HepG2 (cell line): Measurements from ENCODE around the gene TDRD10. TPM values are rescaled to one million over a fixed set of nuclear protein-coding genes. Genes with fewer than 3 reads are reported as not detected.

ENCODE experiments used
- ARNT ChIP-seq: fragments of 450-650 bp; IDR thresholded peaks from 2 replicates; pipeline ENCODE4 v1.6.1; 2017
- ARNT2 ChIP-seq: sonication (generic); formaldehyde crosslinking; IDR thresholded peaks from 2 replicates; pipeline ENCODE4 v1.8.0; 2022; ENCODE audit warnings: mild to moderate bottlenecking, low read depth, missing genetic modification reagents, moderate library complexity
- BATF2 ChIP-seq: sonication (generic); formaldehyde crosslinking; IDR thresholded peaks from 2 replicates; pipeline ENCODE4 v1.8.0; 2022; ENCODE audit warnings: mild to moderate bottlenecking, missing genetic modification reagents, moderate library complexity
- EEA1 ChIP-seq: sonication (generic); formaldehyde crosslinking; IDR thresholded peaks from 2 replicates; pipeline ENCODE4 v1.5.1; 2020; ENCODE audit warnings: mild to moderate bottlenecking, missing genetic modification reagents, borderline replicate concordance
- ESRRA ChIP-seq: sonication (generic); formaldehyde crosslinking; IDR thresholded peaks from 2 replicates; pipeline ENCODE4 v1.5.1; 2020; ENCODE audit warnings: mild to moderate bottlenecking, low read depth, missing genetic modification reagents
- HIVEP1 ChIP-seq: sonication (generic); formaldehyde crosslinking; IDR thresholded peaks from 2 replicates; pipeline ENCODE4 v1.4.0; 2020; ENCODE audit warnings: mild to moderate bottlenecking, missing genetic modification reagents
- HMGXB3 ChIP-seq: sonication (generic); formaldehyde crosslinking; IDR thresholded peaks from 2 replicates; pipeline ENCODE4 v1.4.0; 2020; ENCODE audit warnings: missing genetic modification reagents, borderline replicate concordance
- NCOA2 ChIP-seq: sonication (generic); formaldehyde crosslinking; IDR thresholded peaks from 2 replicates; pipeline ENCODE4 v1.8.0; 2022; ENCODE audit warnings: inconsistent platforms
- NR1H2 ChIP-seq: sonication (generic); formaldehyde crosslinking; IDR thresholded peaks from 2 replicates; pipeline ENCODE4 v1.8.1; 2022; ENCODE audit warnings: low read depth, missing genetic modification reagents, borderline replicate concordance
- SMAD3 ChIP-seq: sonication (generic); formaldehyde crosslinking; IDR thresholded peaks from 2 replicates; pipeline ENCODE4 v1.4.0; 2020; ENCODE audit warnings: missing genetic modification reagents
- SP2 ChIP-seq: sonication (generic); formaldehyde crosslinking; IDR thresholded peaks from 2 replicates; pipeline ENCODE4 v1.5.1; 2020; ENCODE audit warnings: mild to moderate bottlenecking, missing genetic modification reagents
- SRY ChIP-seq: sonication (generic); formaldehyde crosslinking; IDR thresholded peaks from 2 replicates; pipeline ENCODE4 v1.8.0; 2022; ENCODE audit warnings: mild to moderate bottlenecking, missing genetic modification reagents
- ZFP1 ChIP-seq: IDR thresholded peaks from 2 replicates; pipeline ENCODE4 v1.6.1; 2016
- ZNF232 ChIP-seq: sonication (generic); formaldehyde crosslinking; IDR thresholded peaks from 2 replicates; pipeline ENCODE4 v1.4.0; 2020; ENCODE audit warnings: missing genetic modification reagents, borderline replicate concordance
- ZNF407 ChIP-seq: sonication (generic); formaldehyde crosslinking; IDR thresholded peaks from one replicate; pipeline ENCODE4 v1.5.1; 2020; ENCODE audit warnings: mild to moderate bottlenecking, missing genetic modification reagents; ENCODE audit errors: not compliant biosample characterization
- ZNF672 ChIP-seq: sonication (generic); formaldehyde crosslinking; IDR thresholded peaks from 2 replicates; pipeline ENCODE4 v1.8.1; 2022; ENCODE audit warnings: missing genetic modification reagents
- polyA plus RNA-seq, 8 experiments: library from polyadenylated mRNA; depleted of rRNA in 3 of 8; stranded (reverse) in 7 of 8; unstranded in 1 of 8; fragments of >200 nt; fragmentation: Illumina TruSeq in 4 of 8; extraction: Trizol in 4 of 8; gene quantifications; 2 replicates each; pipeline versions ENCODE4 v1.2.1 to v1.2.3, GENCODE V29; 2011 to 2016; ENCODE audit warnings: low read depth in 4 of 8, missing spikeins in 1 of 8, mixed read lengths in 1 of 8; ENCODE audit not compliant: insufficient read depth in 1 of 8
- total RNA-seq, 5 experiments: library from RNA; depleted of rRNA; stranded (reverse); fragments of >200 nt; fragmentation: Illumina TruSeq; extraction: Trizol; gene quantifications; 2 replicates each; pipeline ENCODE4 v1.2.3, GENCODE V29; 2016; ENCODE audit warnings: low read depth in 1 of 5

Gene TDRD10
- total and polyA plus RNA-seq, 2 of the 13 experiments (the other 11 are each of a cell fraction or from before 2014, with no cell fraction given) = not detected

- TF ChIP-seq HMGXB3 (CRISPR knock-in tag) (peak; percentile 80; the same call in 1 of the 2 replicates), SP2 (CRISPR knock-in tag) (peak; percentile 52; the same call in 1 of the 2 replicates), ZNF232 (peak; percentile 96; the same call in 1 of the 2 replicates), ZFP1 (CRISPR knock-in tag) (peak; percentile 28; the same call in 1 of the 2 replicates), NCOA2 (CRISPR knock-in tag) (peak; percentile 50; the same call in 1 of the 2 replicates), HIVEP1 (CRISPR knock-in tag) (no peak), NR1H2 (no peak), ESRRA (CRISPR knock-in tag) (peak; percentile 68), EEA1 (CRISPR knock-in tag) (peak; percentile 96; the same call in 1 of the 2 replicates), SRY (peak; percentile 99), BATF2 (CRISPR knock-in tag) (peak; percentile 94), SMAD3 (CRISPR knock-in tag) (peak; percentile 87; the same call in 1 of the 2 replicates), ZNF672 (CRISPR knock-in tag) (0 out of 2 replicates have a peak, but pooled peaks have one; percentile 41), ARNT (no peak), ZNF407 (CRISPR knock-in tag) (peak; percentile 84), ARNT2 (CRISPR knock-in tag) (peak; percentile 98)
These were observed 65.6 kb downstream of the TDRD10 start, which contains the start of gene CHRNB2 (continued) for GRCh38 chr1:154567386-154568156.
